ENCODE results near the gene RRAD.

GRCh38 chr16:66903544-66904427 is 21.5 kb downstream of the RRAD start:
- TF ChIP-seq EZH2 (IDR thresholded peaks at IDR 0.05) (no peak), POLR2AphosphoS5 (IDR thresholded peaks at IDR 0.05; ENCODE audit: borderline replicate concordance, low read depth, low read length) (no peak)

All from SK-N-MC (cell line).